Testis (tissue), 3 donors: ENCODE data around the gene ZBTB2. TPM values are rescaled to one million over a fixed set of nuclear protein-coding genes. Genes with fewer than 3 reads are reported as not detected.

ENCODE experiments used
- DNase-seq: peaks from one replicate; pipeline ENCODE4 v3.0.0-alpha.2; 2019
- H3K27ac ChIP-seq, 2 donors: fragments of 200-600 bp; sonication (generic); one replicate each; pipeline ENCODE4 v1.5.1; 2019
- H3K27me3 ChIP-seq: fragments of 200-600 bp; sonication (generic); one replicate; pipeline ENCODE4 v1.5.1; 2019
- H3K36me3 ChIP-seq: fragments of 200-600 bp; sonication (generic); one replicate; pipeline ENCODE4 v1.5.1; 2017; ENCODE audit warnings: low read depth; ENCODE audit errors: missing control alignments
- H3K4me1 ChIP-seq: fragments of 200-600 bp; sonication (generic); one replicate; pipeline ENCODE4 v1.5.1; 2019
- H3K4me3 ChIP-seq, 2 donors: fragments of 200-600 bp; sonication (generic); one replicate each; pipeline ENCODE4 v1.5.1; 2017 to 2019
- H3K9me3 ChIP-seq: fragments of 200-600 bp; sonication (generic); one replicate; pipeline ENCODE4 v1.5.1; 2017
- POLR2A ChIP-seq: fragments of 450-650 bp; IDR thresholded peaks from one replicate; pipeline ENCODE4 v1.6.1; 2017; ENCODE audit warnings: antibody characterized with exemption, mild to moderate bottlenecking, moderate library complexity
- WGBS, 2 donors: methylation state at CpG; one replicate each; pipeline ENCODE4 v1.1.5; 2018; 5-methylcytosine and 5-hydroxymethylcytosine counted together
- intact Hi-C: fragments of 100-400 bp; cut with DNase I; formaldehyde crosslinking; loops from one replicate; pipeline ENCODE4 v1.15.1; 2023; ENCODE audit warnings: low total_unique reads
- polyA plus RNA-seq: library from polyadenylated mRNA; stranded (reverse); fragments of 350-450 nt; fragmentation: Illumina TruSeq; extraction: RNeasy Lipid Tissue Mini Kit (QIAGEN cat#74804); gene quantifications from one replicate; pipeline ENCODE4 v1.2.3, GENCODE V29; 2014; ENCODE audit warnings: low read depth, low replicate concordance; ENCODE audit not compliant: insufficient read depth
- total RNA-seq, 2 donors: library from RNA; depleted of rRNA; stranded (reverse); fragments of >200 nt; gene quantifications; one replicate each; pipeline ENCODE4 v1.2.3, GENCODE V29; 2016
- TF ChIP-seq, protein P1 (sequence below), 3 experiments: fragments of 450-650 bp in 2 of 3; fragments of 200-600 bp in 1 of 3; sonication (generic) in 1 of 3; IDR thresholded peaks; one replicate each; pipeline ENCODE4 v1.5.1; 2016 to 2019; ENCODE audit warnings: antibody characterized with exemption in 3 of 3, mild to moderate bottlenecking in 2 of 3, moderate library complexity in 1 of 3

Gene ZBTB2
- total and polyA plus RNA-seq, 3 donors from 2014 or later, result 13.0 to 14.7 (median 14.7) TPM

DNA sequence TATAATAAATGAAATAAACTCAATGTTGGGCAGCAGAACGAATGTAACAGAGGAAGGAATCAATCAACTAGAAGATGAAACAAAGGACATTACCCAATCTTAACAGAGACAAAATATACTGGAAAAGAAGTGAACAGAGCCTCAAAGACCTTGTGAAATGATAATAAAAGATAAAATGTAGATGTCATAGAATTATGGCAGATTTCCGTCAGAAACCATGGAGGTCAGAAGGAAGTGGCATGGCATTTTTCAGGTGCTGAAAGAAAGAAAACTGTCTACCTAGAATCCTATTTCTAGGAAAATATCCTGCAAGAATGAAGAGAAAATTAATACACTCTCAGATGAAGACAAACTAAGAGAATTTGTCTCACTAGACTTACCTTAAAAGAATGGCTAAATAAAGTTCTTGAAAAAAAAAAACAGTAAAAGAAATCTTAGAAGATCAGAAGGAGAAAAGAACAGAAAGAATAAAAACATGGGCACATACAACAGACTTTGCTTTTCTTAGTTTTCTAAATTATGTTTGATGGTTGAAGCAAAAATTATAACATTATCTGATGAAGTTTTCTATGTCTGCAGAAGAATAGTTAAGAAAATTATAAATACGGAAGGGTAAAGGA, 23.4 kb upstream of the ZBTB2 start:
- no peaks in the 10 kb centered on the region for H3K36me3 ChIP-seq

DNA sequence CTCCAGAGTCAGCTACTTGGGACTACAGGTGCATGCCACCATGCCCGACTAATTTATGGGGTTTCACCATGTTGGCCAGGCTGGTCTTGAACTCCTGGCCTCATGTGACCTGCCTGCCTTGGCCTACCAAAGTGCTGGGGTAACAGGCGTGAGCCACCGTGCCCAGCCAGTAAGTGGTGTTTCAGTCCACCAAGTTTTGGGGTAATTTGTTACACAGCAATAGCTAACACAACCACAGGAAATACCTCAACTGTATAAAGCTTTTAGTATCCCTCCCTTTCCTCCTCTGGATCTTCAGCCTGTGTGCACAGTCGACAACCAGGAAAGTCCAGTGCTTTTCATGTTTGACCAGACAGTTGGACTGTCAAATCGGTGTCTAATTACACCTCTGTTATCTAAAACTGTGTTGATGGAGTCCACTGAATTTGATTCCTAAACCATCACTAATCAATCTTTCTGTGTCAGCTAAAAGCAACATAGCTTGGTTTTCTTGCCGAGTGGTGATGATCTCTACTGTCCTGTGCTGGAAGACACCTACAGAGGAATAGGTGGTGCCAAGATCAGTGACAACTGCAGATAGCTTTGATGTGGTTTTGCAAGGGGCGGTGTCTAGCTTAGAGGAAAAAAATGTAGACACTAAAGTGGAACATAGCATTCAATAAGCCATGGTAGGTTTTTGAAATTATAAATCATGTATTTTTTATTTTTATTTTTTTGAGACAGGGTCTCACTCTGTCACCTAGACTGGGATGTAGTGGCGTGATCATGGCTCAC, 22.2 kb upstream of the ZBTB2 start:
- H3K27ac ChIP-seq, result no peak overlapping the region
- DNase-seq, result no peak
- WGBS, 2 donors, result 97% methylated on average over 8 of the region's 8 CpGs
- H3K36me3 ChIP-seq, result no peaks in the 10 kb centered on the region
- H3K27me3 ChIP-seq, result no peaks in the 10 kb centered on the region
- no peaks in the 10 kb centered on the region for H3K4me1 ChIP-seq
- no peaks in the 10 kb centered on the region for H3K9me3 ChIP-seq
- no peak overlapping the region for H3K4me3 ChIP-seq
- TF ChIP-seq POLR2A, result no peak
- TF ChIP-seq, protein P1, sequence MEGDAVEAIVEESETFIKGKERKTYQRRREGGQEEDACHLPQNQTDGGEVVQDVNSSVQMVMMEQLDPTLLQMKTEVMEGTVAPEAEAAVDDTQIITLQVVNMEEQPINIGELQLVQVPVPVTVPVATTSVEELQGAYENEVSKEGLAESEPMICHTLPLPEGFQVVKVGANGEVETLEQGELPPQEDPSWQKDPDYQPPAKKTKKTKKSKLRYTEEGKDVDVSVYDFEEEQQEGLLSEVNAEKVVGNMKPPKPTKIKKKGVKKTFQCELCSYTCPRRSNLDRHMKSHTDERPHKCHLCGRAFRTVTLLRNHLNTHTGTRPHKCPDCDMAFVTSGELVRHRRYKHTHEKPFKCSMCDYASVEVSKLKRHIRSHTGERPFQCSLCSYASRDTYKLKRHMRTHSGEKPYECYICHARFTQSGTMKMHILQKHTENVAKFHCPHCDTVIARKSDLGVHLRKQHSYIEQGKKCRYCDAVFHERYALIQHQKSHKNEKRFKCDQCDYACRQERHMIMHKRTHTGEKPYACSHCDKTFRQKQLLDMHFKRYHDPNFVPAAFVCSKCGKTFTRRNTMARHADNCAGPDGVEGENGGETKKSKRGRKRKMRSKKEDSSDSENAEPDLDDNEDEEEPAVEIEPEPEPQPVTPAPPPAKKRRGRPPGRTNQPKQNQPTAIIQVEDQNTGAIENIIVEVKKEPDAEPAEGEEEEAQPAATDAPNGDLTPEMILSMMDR (IDR thresholded peaks at IDR 0.05), result no peak
- intact Hi-C loops, result no loop called here

More for the DNA sequence above, 23.4 kb upstream of the ZBTB2 start:
- intact Hi-C loops, result no loop called here
- Histone ChIP-seq H3K4me3 (no peak overlapping the region), H3K9me3 (no peaks in the 10 kb centered on the region), H3K27me3 (no peaks in the 10 kb centered on the region), H3K4me1 (no peaks in the 10 kb centered on the region), H3K27ac (no peak overlapping the region)
- TF ChIP-seq, protein P1 (IDR thresholded peaks at IDR 0.05), result no peak
- no peak for TF ChIP-seq POLR2A
- no peak for DNase-seq
- 95 to 96% methylated on average over 3 of the region's 3 CpGs for WGBS, 2 donors

DNA sequence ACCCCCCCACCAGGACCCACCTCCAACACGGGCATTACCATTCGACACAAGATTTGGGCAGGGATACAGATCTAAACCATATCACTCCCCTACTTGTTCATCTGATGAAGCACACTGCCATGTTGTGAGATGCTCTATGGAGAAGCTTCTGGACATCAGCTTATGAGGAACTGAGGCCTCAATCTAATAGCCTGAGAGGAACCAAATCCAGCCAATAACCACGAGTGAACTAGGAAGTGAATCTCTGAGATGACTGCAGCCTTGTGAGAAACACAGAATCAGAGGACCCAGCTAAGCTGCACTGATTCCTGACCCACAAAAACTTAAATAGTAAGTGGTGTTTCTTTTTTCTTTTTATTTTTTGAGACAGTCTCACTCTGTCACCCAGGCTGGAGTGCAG, 21.6 kb upstream of the ZBTB2 start:
- DNase-seq, result no peak
- H3K4me3 ChIP-seq, result no peak overlapping the region
- no peaks in the 10 kb centered on the region for H3K27me3 ChIP-seq
- H3K36me3 ChIP-seq, result no peaks in the 10 kb centered on the region
- whole genome bisulfite sequencing, 2 donors, result 85 to 94% methylated on average over 3 of the region's 3 CpGs
- no peaks in the 10 kb centered on the region for H3K9me3 ChIP-seq
- TF ChIP-seq, protein P1 (IDR thresholded peaks at IDR 0.05), result no peak
- TF ChIP-seq POLR2A, result no peak
- no peaks in the 10 kb centered on the region for H3K4me1 ChIP-seq
- no peak overlapping the region for H3K27ac ChIP-seq
- intact Hi-C loops, result no loop called here

DNA sequence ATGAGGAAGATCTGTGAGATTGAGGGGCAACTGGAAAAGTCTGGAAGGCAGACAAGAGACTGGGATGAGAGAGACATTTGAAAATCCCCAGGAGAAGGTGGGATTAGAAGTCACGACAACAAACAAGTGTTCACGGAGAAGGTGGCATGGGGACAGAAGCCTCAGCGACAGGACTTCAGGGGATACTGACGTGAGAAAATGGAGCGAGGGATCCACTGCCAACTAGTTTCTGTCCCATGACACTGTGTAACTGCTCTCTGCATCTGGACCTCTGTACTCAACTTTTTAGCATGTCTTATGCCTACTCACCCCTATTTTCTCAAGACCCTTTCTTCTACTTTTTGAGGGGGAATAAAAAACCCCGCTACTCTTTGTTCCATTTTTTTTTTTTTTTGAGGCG, 18.3 kb upstream of the ZBTB2 start:
- intact Hi-C loops, result no loop called here
- peaks cover 8% of the 10 kb centered on the region for H3K4me1 ChIP-seq
- no peaks in the 10 kb centered on the region for H3K27me3 ChIP-seq
- no peaks in the 10 kb centered on the region for H3K36me3 ChIP-seq
- 94 to 97% methylated on average over 7 of the region's 7 CpGs for WGBS, 2 donors
- H3K4me3 ChIP-seq, result no peak overlapping the region
- no peak overlapping the region for H3K27ac ChIP-seq
- H3K9me3 ChIP-seq, result no peaks in the 10 kb centered on the region
- TF ChIP-seq POLR2A, result no peak
- TF ChIP-seq, protein P1 (IDR thresholded peaks at IDR 0.05), result no peak
- no peak for DNase-seq
